Mesenchymal stem cell (in vitro differentiated cells and primary cell): ENCODE measurements around the gene CD72.
"Not testable (repeated sequence)": the region's sequence is repeated elsewhere in the genome, so short reads cannot be mapped to it uniquely, and the experiment has no call there.

ENCODE experiments used
- DNase-seq: peaks from one replicate; pipeline ENCODE4 v3.0.0-alpha.2; 2013
- H2AFZ ChIP-seq: one replicate; pipeline ENCODE4 v1.6.1; 2013; ENCODE audit warnings: low read depth, mild to moderate bottlenecking, control low read depth, inconsistent platforms, low read length, moderate library complexity
- H2AK5ac ChIP-seq: 2 replicates; pipeline ENCODE4 v1.6.1; 2013; ENCODE audit warnings: low read length, moderate library complexity, mild to moderate bottlenecking, inconsistent platforms; ENCODE audit not compliant: severe bottlenecking
- H2BK120ac ChIP-seq: one replicate; pipeline ENCODE4 v1.6.1; 2013; ENCODE audit warnings: low read depth, mild to moderate bottlenecking, inconsistent platforms, low read length, moderate library complexity
- H2BK12ac ChIP-seq, 2 experiments: one replicate each; pipeline ENCODE4 v1.6.1; 2013; ENCODE audit warnings: inconsistent platforms in 2 of 2, low read length in 2 of 2, mild to moderate bottlenecking in 2 of 2, moderate library complexity in 2 of 2, control low read depth in 1 of 2
- H2BK15ac ChIP-seq: one replicate; pipeline ENCODE4 v1.6.1; 2013; ENCODE audit warnings: mild to moderate bottlenecking, low read depth, inconsistent platforms; ENCODE audit not compliant: poor library complexity, severe bottlenecking
- H2BK5ac ChIP-seq: 2 replicates; pipeline ENCODE4 v1.6.1; 2013; ENCODE audit warnings: low read depth, mild to moderate bottlenecking, low read length, control low read depth, inconsistent platforms; ENCODE audit not compliant: poor library complexity, severe bottlenecking
- H3K14ac ChIP-seq, 2 experiments: one replicate each; pipeline ENCODE4 v1.6.1; 2013; ENCODE audit warnings: inconsistent platforms in 2 of 2, low read length in 2 of 2, control low read depth in 1 of 2, mild to moderate bottlenecking in 1 of 2, moderate library complexity in 1 of 2
- H3K18ac ChIP-seq, 2 experiments: one replicate each; pipeline ENCODE4 v1.6.1; 2013; ENCODE audit warnings: inconsistent platforms in 2 of 2, low read length in 2 of 2, control low read depth in 1 of 2, low read depth in 1 of 2, mild to moderate bottlenecking in 1 of 2
- H3K23ac ChIP-seq, 2 experiments: one replicate each; pipeline ENCODE4 v1.6.1; 2013; ENCODE audit warnings: inconsistent platforms in 2 of 2, low read length in 2 of 2, mild to moderate bottlenecking in 2 of 2, moderate library complexity in 2 of 2, control low read depth in 1 of 2
- H3K27ac ChIP-seq: 2 replicates; pipeline ENCODE4 v1.5.1; 2013; ENCODE audit warnings: mild to moderate bottlenecking, moderate library complexity, low read length, control low read depth, inconsistent platforms; ENCODE audit not compliant: poor library complexity, severe bottlenecking
- H3K27me3 ChIP-seq, 2 experiments: 2 replicates each; pipeline versions ENCODE4 v1.6.1 to v1.7.0; 2013; ENCODE audit warnings: low read length in 2 of 2, mild to moderate bottlenecking in 2 of 2, moderate library complexity in 2 of 2, control low read depth in 1 of 2, inconsistent platforms in 1 of 2; ENCODE audit not compliant: control insufficient read depth in 1 of 2, insufficient read depth in 1 of 2
- H3K36me3 ChIP-seq, 2 experiments: 2 replicates each; pipeline versions ENCODE4 v1.6.1 to v1.7.0; 2013; ENCODE audit warnings: low read length in 2 of 2, control low read depth in 1 of 2, inconsistent platforms in 1 of 2, low read depth in 1 of 2, mild to moderate bottlenecking in 1 of 2; ENCODE audit not compliant: insufficient read depth in 2 of 2, control insufficient read depth in 1 of 2
- H3K4ac ChIP-seq, 2 experiments: one replicate each; pipeline ENCODE4 v1.6.1; 2013; ENCODE audit warnings: inconsistent platforms in 2 of 2, low read length in 2 of 2, mild to moderate bottlenecking in 2 of 2, moderate library complexity in 2 of 2, control low read depth in 1 of 2, low read depth in 1 of 2
- H3K4me1 ChIP-seq: 2 replicates; pipeline ENCODE4 v1.6.1; 2013; ENCODE audit warnings: low read depth, low read length, control low read depth; ENCODE audit not compliant: control insufficient read depth, insufficient read depth
- H3K4me2 ChIP-seq: 2 replicates; pipeline ENCODE4 v1.6.1; 2013; ENCODE audit warnings: low read length, mild to moderate bottlenecking, inconsistent platforms; ENCODE audit not compliant: poor library complexity, severe bottlenecking
- H3K4me3 ChIP-seq, 2 experiments: 2 replicates each; pipeline versions ENCODE4 v1.5.1 to v1.7.0; 2013; ENCODE audit warnings: low read length in 2 of 2, mild to moderate bottlenecking in 2 of 2, control low read depth in 1 of 2, low read depth in 1 of 2; ENCODE audit not compliant: insufficient read depth in 1 of 2
- H3K79me1 ChIP-seq: replicated peaks from 2 replicates; pipeline ENCODE4 v1.6.1; 2013; ENCODE audit warnings: mild to moderate bottlenecking, control low read depth, low read length, inconsistent platforms; ENCODE audit not compliant: poor library complexity, severe bottlenecking
- H3K9ac ChIP-seq: 2 replicates; pipeline ENCODE4 v1.7.0; 2013; ENCODE audit warnings: mild to moderate bottlenecking, low read length, moderate library complexity
- H3K9me3 ChIP-seq: 2 replicates; pipeline ENCODE4 v1.7.0; 2013; ENCODE audit warnings: mild to moderate bottlenecking, low read length; ENCODE audit not compliant: control insufficient read depth
- H4K8ac ChIP-seq: one replicate; pipeline ENCODE4 v1.6.1; 2013; ENCODE audit warnings: inconsistent platforms, mild to moderate bottlenecking, low read length, moderate library complexity
- H4K91ac ChIP-seq: one replicate; pipeline ENCODE4 v1.6.1; 2013; ENCODE audit warnings: mild to moderate bottlenecking, low read length, inconsistent platforms
- WGBS: methylation state at CpG from one replicate; pipeline ENCODE4 v1.1.7; 2013; ENCODE audit warnings: mixed read lengths; 5-methylcytosine and 5-hydroxymethylcytosine counted together

Gene CD72

DNA sequence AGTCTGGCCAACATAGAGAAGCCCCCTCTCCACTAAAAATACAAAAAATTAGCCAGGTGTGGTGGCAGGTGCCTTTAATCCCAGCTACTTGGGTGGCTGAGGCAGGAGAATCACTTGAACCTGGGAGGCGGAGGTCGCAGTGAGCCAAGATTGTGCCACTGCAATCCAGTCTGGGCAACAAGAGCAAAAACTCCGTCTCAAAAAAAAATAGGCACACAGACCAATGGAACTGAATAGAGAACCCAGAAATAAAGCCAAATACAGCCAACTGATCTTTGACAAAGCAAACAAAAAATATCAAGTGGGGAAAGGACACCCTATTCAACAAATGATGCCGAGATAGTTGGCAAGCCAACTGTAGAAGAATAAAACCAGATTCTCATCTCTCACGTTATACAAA lies 29.7 kb downstream of the CD72 start:
- H2BK12ac ChIP-seq, H2BK15ac ChIP-seq, H3K4me3 ChIP-seq, H4K8ac ChIP-seq, H2AFZ ChIP-seq, H3K23ac ChIP-seq, H3K4me1 ChIP-seq, H3K79me1 ChIP-seq, DNase-seq, H3K18ac ChIP-seq, H4K91ac ChIP-seq, H3K9ac ChIP-seq, H3K27ac ChIP-seq, H3K4me2 ChIP-seq, H3K14ac ChIP-seq, H2AK5ac ChIP-seq, H2BK5ac ChIP-seq, H3K36me3 ChIP-seq, H3K27me3 ChIP-seq, H2BK120ac ChIP-seq, H3K4ac ChIP-seq: not testable (repeated sequence)
- WGBS = 95% methylated on average over 5 of the region's 5 CpGs
- H3K9me3 ChIP-seq = peaks cover 26% of the 10 kb centered on the region

DNA sequence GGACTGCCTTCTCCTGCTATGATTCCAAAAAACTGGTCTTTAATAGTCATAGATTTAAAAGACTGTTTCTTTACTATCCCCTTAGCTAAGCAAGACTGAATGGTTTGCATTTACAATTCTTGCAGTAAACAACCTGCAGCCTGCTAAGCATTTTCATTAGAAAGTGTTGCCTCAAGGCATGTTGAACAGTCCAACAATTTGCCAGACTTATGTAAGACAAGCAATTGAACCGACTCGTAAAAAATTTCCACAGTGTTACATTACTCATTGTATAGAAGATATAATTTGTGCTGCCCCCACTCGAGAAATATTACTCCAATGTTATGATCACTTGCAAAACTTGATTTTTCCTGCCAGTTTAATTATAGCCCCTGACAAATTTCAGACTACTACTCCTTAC lies 33.5 kb downstream of the CD72 start:
- not testable (repeated sequence) for H3K4ac ChIP-seq, H3K4me3 ChIP-seq, H3K79me1 ChIP-seq, H4K91ac ChIP-seq, H3K18ac ChIP-seq, H3K14ac ChIP-seq, H2AK5ac ChIP-seq, H4K8ac ChIP-seq, H3K4me1 ChIP-seq, H2AFZ ChIP-seq, H3K27ac ChIP-seq, H3K23ac ChIP-seq, H2BK5ac ChIP-seq, H3K27me3 ChIP-seq, H2BK120ac ChIP-seq, H3K4me2 ChIP-seq, DNase-seq, H2BK15ac ChIP-seq, H2BK12ac ChIP-seq, H3K9ac ChIP-seq, H3K36me3 ChIP-seq
- WGBS = 88% methylated on average over 2 of the region's 3 CpGs
- H3K9me3 ChIP-seq = peaks cover 16% of the 10 kb centered on the region

DNA sequence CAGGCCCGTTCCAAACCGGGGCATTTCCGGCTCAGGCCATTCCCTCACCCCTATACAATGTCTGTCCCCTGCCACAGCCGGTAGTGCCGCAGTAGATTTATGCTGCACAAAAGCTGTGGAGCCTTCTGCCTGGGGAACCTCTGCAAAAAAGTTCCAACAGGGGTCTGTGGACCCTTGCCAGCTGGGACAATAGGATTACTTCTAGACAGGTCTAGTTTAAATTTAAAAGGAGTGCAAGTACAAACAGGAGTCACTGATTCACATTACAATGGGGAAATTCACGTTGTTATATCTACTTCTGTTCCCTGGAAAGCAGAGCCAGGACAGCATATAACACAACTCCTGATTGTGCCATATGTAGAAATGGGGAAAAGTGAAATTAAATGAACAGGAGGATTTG lies 34.7 kb downstream of the CD72 start:
- H3K27ac ChIP-seq, H3K27me3 ChIP-seq, H3K79me1 ChIP-seq, H4K8ac ChIP-seq, DNase-seq, H3K36me3 ChIP-seq, H2BK15ac ChIP-seq, H2AK5ac ChIP-seq, H3K4me1 ChIP-seq, H3K4me2 ChIP-seq, H2AFZ ChIP-seq, H2BK12ac ChIP-seq, H3K4ac ChIP-seq, H3K4me3 ChIP-seq, H2BK120ac ChIP-seq, H3K14ac ChIP-seq, H4K91ac ChIP-seq, H3K23ac ChIP-seq, H3K9ac ChIP-seq, H2BK5ac ChIP-seq, H3K18ac ChIP-seq: not testable (repeated sequence)
- 72% methylated on average over 6 of the region's 6 CpGs for WGBS
- H3K9me3 ChIP-seq = peaks cover 23% of the 10 kb centered on the region

DNA sequence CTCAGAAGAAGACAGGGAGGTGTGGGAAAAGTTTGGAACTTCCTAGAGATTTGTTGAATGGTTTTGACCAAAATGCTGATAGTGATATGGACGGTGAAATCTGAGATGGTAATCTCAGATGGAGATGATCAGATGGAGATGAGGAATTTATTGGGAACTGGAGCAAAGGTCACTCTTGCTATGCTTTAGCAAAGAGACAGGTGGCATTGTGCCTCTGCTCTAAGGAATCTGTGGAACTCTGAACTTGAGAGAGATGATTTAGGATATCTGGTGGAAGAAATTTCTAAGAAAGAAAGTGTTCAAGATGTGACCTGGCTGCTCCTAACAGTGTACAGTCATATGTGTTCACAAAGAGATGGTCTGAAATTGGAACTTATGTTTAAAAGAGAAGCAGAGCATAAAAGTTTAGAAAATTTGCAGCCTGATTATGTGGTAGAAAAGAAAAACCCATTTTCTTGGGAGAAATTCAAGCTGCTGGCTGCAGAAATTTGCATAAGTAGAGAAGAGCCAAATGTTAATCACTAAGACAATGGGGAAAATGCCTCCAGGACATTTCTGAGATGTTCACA lies 38.5 kb downstream of the CD72 start:
- H2BK120ac ChIP-seq, H3K23ac ChIP-seq, H2BK12ac ChIP-seq, H3K27me3 ChIP-seq, H2AK5ac ChIP-seq, H4K8ac ChIP-seq, H3K79me1 ChIP-seq, DNase-seq, H3K18ac ChIP-seq, H3K4ac ChIP-seq, H3K36me3 ChIP-seq, H3K4me3 ChIP-seq, H3K27ac ChIP-seq, H4K91ac ChIP-seq, H3K9ac ChIP-seq, H2BK5ac ChIP-seq, H3K4me1 ChIP-seq, H2AFZ ChIP-seq, H3K4me2 ChIP-seq, H3K14ac ChIP-seq, H2BK15ac ChIP-seq: not testable (repeated sequence)
- WGBS = 77% methylated on average over 1 of the region's 1 CpG
- H3K9me3 ChIP-seq = peaks cover 15% of the 10 kb centered on the region
